ENCODE measurements around the gene DBH.

DBH gene

GRCh38 chr9:133622555-133622954 is 13.6 kb upstream of the DBH start:
- TF ChIP-seq CREB1 (IDR thresholded peaks at IDR 0.05; ENCODE audit: low read depth) (no peak), EP300 (IDR thresholded peaks at IDR 0.05; ENCODE audit: borderline replicate concordance) (no peak), USF1 (IDR thresholded peaks at IDR 0.05) (no peak), TAF1 (IDR thresholded peaks at IDR 0.05; ENCODE audit: low read depth) (no peak), TCF12 (IDR thresholded peaks at IDR 0.05; ENCODE audit: low read depth) (no peak), YY1 (IDR thresholded peaks at IDR 0.05; ENCODE audit: low read depth) (no peak), REST (IDR thresholded peaks at IDR 0.05; ENCODE audit: low read depth) (no peak), EGR1 (IDR thresholded peaks at IDR 0.05) (no peak)

GRCh38 chr9:133627341-133627740 is 8.8 kb upstream of the DBH start:
- TF ChIP-seq CREB1 (IDR thresholded peaks at IDR 0.05; ENCODE audit: low read depth) (no peak), MAX (IDR thresholded peaks at IDR 0.05) (no peak)

GRCh38 chr9:133628766-133629165 is 7.4 kb upstream of the DBH start:
- TF ChIP-seq CREB1 (IDR thresholded peaks at IDR 0.05; ENCODE audit: low read depth) (no peak), TAF1 (IDR thresholded peaks at IDR 0.05; ENCODE audit: low read depth) (no peak), EP300 (IDR thresholded peaks at IDR 0.05; ENCODE audit: borderline replicate concordance) (no peak), FOXM1 (IDR thresholded peaks at IDR 0.05; ENCODE audit: borderline replicate concordance, low read depth) (no peak), TEAD4 (IDR thresholded peaks at IDR 0.05) (no peak), YY1 (IDR thresholded peaks at IDR 0.05; ENCODE audit: low read depth) (no peak), CEBPB (IDR thresholded peaks at IDR 0.05) (no peak), USF1 (IDR thresholded peaks at IDR 0.05) (no peak), MAX (IDR thresholded peaks at IDR 0.05) (no peak), TCF12 (IDR thresholded peaks at IDR 0.05; ENCODE audit: low read depth) (no peak), RAD21 (IDR thresholded peaks at IDR 0.05; ENCODE audit: low read depth) (no peak), EGR1 (IDR thresholded peaks at IDR 0.05) (no peak), ZBTB7A (IDR thresholded peaks at IDR 0.05; ENCODE audit: low read depth) (no peak), NFIC (IDR thresholded peaks at IDR 0.05) (no peak), REST (IDR thresholded peaks at IDR 0.05; ENCODE audit: low read depth) (no peak)

GRCh38 chr9:133629221-133630110 is 6.7 kb upstream of the DBH start:
- no peak for TF ChIP-seq REST (IDR thresholded peaks at IDR 0.05; ENCODE audit: low read depth)
- TF ChIP-seq CEBPB (IDR thresholded peaks at IDR 0.05): no peak
- TF ChIP-seq EGR1 (IDR thresholded peaks at IDR 0.05): no peak
- TF ChIP-seq ZBTB7A (IDR thresholded peaks at IDR 0.05; ENCODE audit: low read depth): no peak
- TF ChIP-seq USF1 (IDR thresholded peaks at IDR 0.05): no peak
- no peak for TF ChIP-seq NFIC (IDR thresholded peaks at IDR 0.05)
- TF ChIP-seq YY1 (IDR thresholded peaks at IDR 0.05; ENCODE audit: low read depth): no peak
- no peak for TF ChIP-seq MAX (IDR thresholded peaks at IDR 0.05)
- no peak for TF ChIP-seq TEAD4 (IDR thresholded peaks at IDR 0.05)
- no peak for TF ChIP-seq TAF1 (IDR thresholded peaks at IDR 0.05; ENCODE audit: low read depth)
- no peak for TF ChIP-seq CREB1 (IDR thresholded peaks at IDR 0.05; ENCODE audit: low read depth)
- TF ChIP-seq TCF12 (IDR thresholded peaks at IDR 0.05; ENCODE audit: low read depth): no peak
- TF ChIP-seq FOXM1 (IDR thresholded peaks at IDR 0.05; ENCODE audit: borderline replicate concordance, low read depth): no peak
- TF ChIP-seq RAD21 (IDR thresholded peaks at IDR 0.05; ENCODE audit: low read depth): no peak
- no peak for TF ChIP-seq EP300 (IDR thresholded peaks at IDR 0.05; ENCODE audit: borderline replicate concordance)

Measured in Ishikawa (cell line).